Measurements from ENCODE around the gene FAM156A. TPM values are rescaled to one million over a fixed set of nuclear protein-coding genes. Genes with fewer than 3 reads are reported as not detected.
"Not testable (repeated sequence)": the region's sequence is repeated elsewhere in the genome, so short reads cannot be mapped to it uniquely, and the experiment has no call there.

FAM156A gene
- total RNA-seq, 1 experiment from 2014 or later: 48.2 TPM

GRCh38 chrX:52923781-52924241, 34.5 kb downstream of the FAM156A start:
- Histone ChIP-seq H3K27me3 (replicated peaks; ENCODE audit: insufficient read depth, low read depth, low read length, poor library complexity) (no peaks in the 10 kb centered on the region), H3K36me3 (ENCODE audit: insufficient read depth, low read length, poor library complexity, severe bottlenecking) (no peaks in the 10 kb centered on the region), H3K9me3 (ENCODE audit: low read depth, low read length, poor library complexity, severe bottlenecking) (no peaks in the 10 kb centered on the region), H3K4me3 (ENCODE audit: low read depth, low read length, poor library complexity, severe bottlenecking) (no peak overlapping the region), H3K27ac (ENCODE audit: low read depth, low read length, poor library complexity, severe bottlenecking) (peak overlapping the region; percentile 97), H3K4me1 (ENCODE audit: insufficient read depth, low read length, poor library complexity, severe bottlenecking) (peaks cover 21% of the 10 kb centered on the region)
- POLR2A ChIA-PET (ENCODE audit: low non-redundant PET): no interaction called here
- intact Hi-C loops (cut with micrococcal nuclease; ENCODE audit: unreplicated experiment): no loop called here
- no TSS peak for BruUV-seq (replicated peaks)
- CTCF ChIA-PET: interaction anchor here (0.6 kb wide), 1 partner anchor 1063 kb away, joined by 3 read pairs; no protein-coding TSS in a partner anchor
- TF ChIP-seq EZH2 (IDR thresholded peaks at IDR 0.05; ENCODE audit: borderline replicate concordance, low read depth, low read length, poor library complexity, severe bottlenecking) (no peak), CTCF (conservative IDR thresholded peaks at IDR 0.05; ENCODE audit: low read depth, low read length) (no peak)
- DNase-seq (ENCODE audit: low spot score): peak; percentile 52

- BruUV-seq (replicated peaks); CTCF ChIA-PET: not testable (repeated sequence)
Observed at GRCh38 chrX:52914704-52915103, 43.6 kb downstream of the FAM156A start.

GRCh38 chrX:52913681-52914080, 44.6 kb downstream of the FAM156A start:
- POLR2A ChIA-PET (ENCODE audit: low non-redundant PET); H3K27ac ChIP-seq (ENCODE audit: low read depth, low read length, poor library complexity, severe bottlenecking); CTCF ChIA-PET: not testable (repeated sequence)

More at GRCh38 chrX:52914704-52915103, 43.6 kb downstream of the FAM156A start:
- H3K36me3 ChIP-seq (ENCODE audit: insufficient read depth, low read length, poor library complexity, severe bottlenecking); POLR2A ChIA-PET (ENCODE audit: low non-redundant PET); H3K4me3 ChIP-seq (ENCODE audit: low read depth, low read length, poor library complexity, severe bottlenecking); H3K27me3 ChIP-seq (replicated peaks; ENCODE audit: insufficient read depth, low read depth, low read length, poor library complexity); H3K9me3 ChIP-seq (ENCODE audit: low read depth, low read length, poor library complexity, severe bottlenecking); H3K27ac ChIP-seq (ENCODE audit: low read depth, low read length, poor library complexity, severe bottlenecking); DNase-seq (ENCODE audit: low spot score); intact Hi-C loops (cut with micrococcal nuclease; ENCODE audit: unreplicated experiment); H3K4me1 ChIP-seq (ENCODE audit: insufficient read depth, low read length, poor library complexity, severe bottlenecking): not testable (repeated sequence)

GRCh38 chrX:52909313-52909969, 48.9 kb downstream of the FAM156A start:
- BruUV-seq (replicated peaks); intact Hi-C loops (cut with micrococcal nuclease; ENCODE audit: unreplicated experiment); POLR2A ChIA-PET (ENCODE audit: low non-redundant PET); H3K27me3 ChIP-seq (replicated peaks; ENCODE audit: insufficient read depth, low read depth, low read length, poor library complexity); H3K4me1 ChIP-seq (ENCODE audit: insufficient read depth, low read length, poor library complexity, severe bottlenecking); H3K36me3 ChIP-seq (ENCODE audit: insufficient read depth, low read length, poor library complexity, severe bottlenecking); CTCF ChIA-PET; H3K4me3 ChIP-seq (ENCODE audit: low read depth, low read length, poor library complexity, severe bottlenecking); H3K9me3 ChIP-seq (ENCODE audit: low read depth, low read length, poor library complexity, severe bottlenecking); DNase-seq (ENCODE audit: low spot score); H3K27ac ChIP-seq (ENCODE audit: low read depth, low read length, poor library complexity, severe bottlenecking): not testable (repeated sequence)

More at GRCh38 chrX:52913681-52914080, 44.6 kb downstream of the FAM156A start:
- intact Hi-C loops (cut with micrococcal nuclease; ENCODE audit: unreplicated experiment); H3K4me1 ChIP-seq (ENCODE audit: insufficient read depth, low read length, poor library complexity, severe bottlenecking); H3K27me3 ChIP-seq (replicated peaks; ENCODE audit: insufficient read depth, low read depth, low read length, poor library complexity); BruUV-seq (replicated peaks); H3K36me3 ChIP-seq (ENCODE audit: insufficient read depth, low read length, poor library complexity, severe bottlenecking); DNase-seq (ENCODE audit: low spot score); H3K4me3 ChIP-seq (ENCODE audit: low read depth, low read length, poor library complexity, severe bottlenecking); H3K9me3 ChIP-seq (ENCODE audit: low read depth, low read length, poor library complexity, severe bottlenecking): not testable (repeated sequence)

- CTCF ChIA-PET; H3K9me3 ChIP-seq (ENCODE audit: low read depth, low read length, poor library complexity, severe bottlenecking): not testable (repeated sequence)
Observed at GRCh38 chrX:52907900-52908299, 50.4 kb downstream of the FAM156A start.

GRCh38 chrX:52907137-52907536, 51.2 kb downstream of the FAM156A start:
- H3K27ac ChIP-seq (ENCODE audit: low read depth, low read length, poor library complexity, severe bottlenecking); H3K27me3 ChIP-seq (replicated peaks; ENCODE audit: insufficient read depth, low read depth, low read length, poor library complexity); DNase-seq (ENCODE audit: low spot score); H3K9me3 ChIP-seq (ENCODE audit: low read depth, low read length, poor library complexity, severe bottlenecking); BruUV-seq (replicated peaks); H3K4me1 ChIP-seq (ENCODE audit: insufficient read depth, low read length, poor library complexity, severe bottlenecking); CTCF ChIA-PET; H3K36me3 ChIP-seq (ENCODE audit: insufficient read depth, low read length, poor library complexity, severe bottlenecking); intact Hi-C loops (cut with micrococcal nuclease; ENCODE audit: unreplicated experiment); H3K4me3 ChIP-seq (ENCODE audit: low read depth, low read length, poor library complexity, severe bottlenecking); POLR2A ChIA-PET (ENCODE audit: low non-redundant PET): not testable (repeated sequence)

More at GRCh38 chrX:52907900-52908299, 50.4 kb downstream of the FAM156A start:
- DNase-seq (ENCODE audit: low spot score); POLR2A ChIA-PET (ENCODE audit: low non-redundant PET); H3K4me3 ChIP-seq (ENCODE audit: low read depth, low read length, poor library complexity, severe bottlenecking); H3K36me3 ChIP-seq (ENCODE audit: insufficient read depth, low read length, poor library complexity, severe bottlenecking); H3K4me1 ChIP-seq (ENCODE audit: insufficient read depth, low read length, poor library complexity, severe bottlenecking); H3K27ac ChIP-seq (ENCODE audit: low read depth, low read length, poor library complexity, severe bottlenecking); intact Hi-C loops (cut with micrococcal nuclease; ENCODE audit: unreplicated experiment); H3K27me3 ChIP-seq (replicated peaks; ENCODE audit: insufficient read depth, low read depth, low read length, poor library complexity); BruUV-seq (replicated peaks): not testable (repeated sequence)

GRCh38 chrX:52906072-52906471, 52.2 kb downstream of the FAM156A start:
- CTCF ChIA-PET; H3K4me1 ChIP-seq (ENCODE audit: insufficient read depth, low read length, poor library complexity, severe bottlenecking); BruUV-seq (replicated peaks); H3K4me3 ChIP-seq (ENCODE audit: low read depth, low read length, poor library complexity, severe bottlenecking); H3K27me3 ChIP-seq (replicated peaks; ENCODE audit: insufficient read depth, low read depth, low read length, poor library complexity); DNase-seq (ENCODE audit: low spot score); intact Hi-C loops (cut with micrococcal nuclease; ENCODE audit: unreplicated experiment); H3K36me3 ChIP-seq (ENCODE audit: insufficient read depth, low read length, poor library complexity, severe bottlenecking); POLR2A ChIA-PET (ENCODE audit: low non-redundant PET); H3K9me3 ChIP-seq (ENCODE audit: low read depth, low read length, poor library complexity, severe bottlenecking); H3K27ac ChIP-seq (ENCODE audit: low read depth, low read length, poor library complexity, severe bottlenecking): not testable (repeated sequence)
